CD4-positive, alpha-beta T cell (primary cell): ENCODE data around the gene GNG7. TPM values are rescaled to one million over a fixed set of nuclear protein-coding genes. Genes with fewer than 3 reads are reported as not detected.
"Not testable (repeated sequence)": the region's sequence is repeated elsewhere in the genome, so short reads cannot be mapped to it uniquely, and the experiment has no call there.

Source experiments
- ATAC-seq: fragments of 200-7000 bp; cut with Tn5 transposase; one replicate; pipeline ENCODE4 v1.10.0; 2022; ENCODE audit warnings: mild to moderate bottlenecking; ENCODE audit not compliant: poor library complexity
- CTCF ChIA-PET: fragments of 350-600 bp; sonication (Branson Sonifier 250); formaldehyde crosslinking; loops from one replicate; lab custom pipeline; 2021; ENCODE audit warnings: antibody characterized with exemption, inconsistent platforms; lab: Charles Lee
- POLR2A ChIA-PET: fragments of 350-600 bp; sonication (Branson Sonifier 250); formaldehyde crosslinking; loops from one replicate; lab custom pipeline; 2021; ENCODE audit warnings: antibody characterized with exemption, inconsistent platforms; lab: Charles Lee
- DNase-seq, 14 experiments: peaks; one replicate each; pipeline ENCODE4 v3.0.0-alpha.2; 2013 to 2020; ENCODE audit warnings: mixed read lengths in 2 of 14
- H3K27ac ChIP-seq, 2 donors: one replicate each; pipeline versions ENCODE4 v1.5.1 to v1.7.0; 2013; ENCODE audit warnings: low read length in 2 of 2, low read depth in 1 of 2, mild to moderate bottlenecking in 1 of 2
- H3K27me3 ChIP-seq, 2 experiments: 1 replicate in 1 of 2; 2 replicates in 1 of 2; pipeline versions ENCODE4 v1.6.1 to v1.7.0; 2013; ENCODE audit warnings: low read length in 2 of 2, control low read depth in 1 of 2, mild to moderate bottlenecking in 1 of 2, moderate library complexity in 1 of 2; ENCODE audit not compliant: insufficient read depth in 2 of 2, control insufficient read depth in 1 of 2
- H3K36me3 ChIP-seq: one replicate; pipeline ENCODE4 v1.6.1; 2013; ENCODE audit warnings: low read length, control low read depth; ENCODE audit not compliant: insufficient read depth
- H3K4me1 ChIP-seq: one replicate; pipeline ENCODE4 v1.6.1; 2013; ENCODE audit warnings: low read length, control low read depth; ENCODE audit not compliant: insufficient read depth
- H3K4me3 ChIP-seq: one replicate; pipeline ENCODE4 v1.5.1; 2013; ENCODE audit warnings: mild to moderate bottlenecking, low read length, moderate library complexity
- H3K9me3 ChIP-seq, 2 experiments: 1 replicate in 1 of 2; 2 replicates in 1 of 2; pipeline versions ENCODE4 v1.6.1 to v1.7.0; 2013; ENCODE audit warnings: low read length in 2 of 2, mild to moderate bottlenecking in 2 of 2, control low read depth in 1 of 2, moderate library complexity in 1 of 2; ENCODE audit not compliant: control insufficient read depth in 1 of 2, insufficient read depth in 1 of 2
- H3K27ac Mint-ChIP-seq: one replicate; pipeline ENCODE4 v1.8.0; 2020; ENCODE audit warnings: mixed read lengths
- H3K27me3 Mint-ChIP-seq: one replicate; pipeline ENCODE4 v1.8.0; 2021; ENCODE audit warnings: mixed read lengths
- H3K36me3 Mint-ChIP-seq: one replicate; pipeline ENCODE4 v1.8.0; 2021; ENCODE audit warnings: low read depth, mixed read lengths
- H3K4me1 Mint-ChIP-seq: one replicate; pipeline ENCODE4 v1.8.0; 2021; ENCODE audit warnings: low read depth, mixed read lengths
- H3K4me3 Mint-ChIP-seq: one replicate; pipeline ENCODE4 v1.8.0; 2020; ENCODE audit warnings: mild to moderate bottlenecking, mixed read lengths
- H3K9me3 Mint-ChIP-seq: one replicate; pipeline ENCODE4 v1.8.0; 2020; ENCODE audit warnings: mixed read lengths
- intact Hi-C, 2 experiments: fragments of 100-400 bp; cut with DNase I in 1 of 2; cut with micrococcal nuclease in 1 of 2; formaldehyde crosslinking; loops; one replicate each; pipeline versions ENCODE4 v1.15.1 to v1.9.0; 2023 to 2025; cut with DNase I, micrococcal nuclease
- total RNA-seq, 174 experiments: library from RNA in 2 of 174; stranded (reverse) in 2 of 174; gene quantifications; one replicate each; pipeline ENCODE4 v1.2.3 and lab custom pipeline; 2021 to 2026
- TF ChIP-seq, protein P1 (sequence below): fragments of 200-600 bp; IDR thresholded peaks from one replicate; pipeline ENCODE4 v1.8.0; 2022; ENCODE audit warnings: antibody characterized with exemption, mild to moderate bottlenecking

GNG7 gene
- total RNA-seq, 2 experiments from 2014 or later = 5.2 to 5.7 TPM

DNA sequence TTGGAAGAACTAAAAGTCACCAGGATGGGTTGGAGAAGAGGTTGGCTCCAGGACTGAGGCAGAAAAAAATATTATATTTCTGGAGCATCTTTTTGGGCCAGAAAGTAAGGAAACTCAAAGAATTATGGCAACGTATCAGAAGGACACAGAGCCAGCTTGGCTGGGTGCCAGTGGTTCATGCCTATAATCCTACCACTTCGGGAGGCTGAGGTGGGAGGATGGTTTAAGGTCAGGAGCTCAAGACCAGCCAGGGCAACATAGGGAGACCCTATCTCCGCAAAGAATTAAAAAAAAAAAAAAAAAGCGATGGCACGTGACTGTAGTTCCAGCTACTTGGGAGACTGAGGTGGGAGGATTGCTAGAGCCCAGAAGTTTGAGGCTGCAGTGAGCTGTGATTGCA is 118.5 kb downstream of the GNG7 start:
- ATAC-seq = no peak
- Mint-ChIP-seq H3K27me3 (no peaks in the 10 kb centered on the region), H3K27ac (no peak overlapping the region), H3K36me3 (peaks cover 5% of the 10 kb centered on the region), H3K4me1 (no peaks in the 10 kb centered on the region), H3K9me3 (no peaks in the 10 kb centered on the region), H3K4me3 (no peak overlapping the region)
- TF ChIP-seq, protein P1, sequence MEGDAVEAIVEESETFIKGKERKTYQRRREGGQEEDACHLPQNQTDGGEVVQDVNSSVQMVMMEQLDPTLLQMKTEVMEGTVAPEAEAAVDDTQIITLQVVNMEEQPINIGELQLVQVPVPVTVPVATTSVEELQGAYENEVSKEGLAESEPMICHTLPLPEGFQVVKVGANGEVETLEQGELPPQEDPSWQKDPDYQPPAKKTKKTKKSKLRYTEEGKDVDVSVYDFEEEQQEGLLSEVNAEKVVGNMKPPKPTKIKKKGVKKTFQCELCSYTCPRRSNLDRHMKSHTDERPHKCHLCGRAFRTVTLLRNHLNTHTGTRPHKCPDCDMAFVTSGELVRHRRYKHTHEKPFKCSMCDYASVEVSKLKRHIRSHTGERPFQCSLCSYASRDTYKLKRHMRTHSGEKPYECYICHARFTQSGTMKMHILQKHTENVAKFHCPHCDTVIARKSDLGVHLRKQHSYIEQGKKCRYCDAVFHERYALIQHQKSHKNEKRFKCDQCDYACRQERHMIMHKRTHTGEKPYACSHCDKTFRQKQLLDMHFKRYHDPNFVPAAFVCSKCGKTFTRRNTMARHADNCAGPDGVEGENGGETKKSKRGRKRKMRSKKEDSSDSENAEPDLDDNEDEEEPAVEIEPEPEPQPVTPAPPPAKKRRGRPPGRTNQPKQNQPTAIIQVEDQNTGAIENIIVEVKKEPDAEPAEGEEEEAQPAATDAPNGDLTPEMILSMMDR = no peak
- Histone ChIP-seq H3K4me3 (no peak overlapping the region), H3K27me3 (peaks cover 1 to 5% of the 10 kb centered on the region in 2 experiments), H3K27ac (no peak overlapping the region), H3K4me1 (peaks cover 8% of the 10 kb centered on the region), H3K9me3 (peaks cover 12 to 17% of the 10 kb centered on the region in 2 experiments), H3K36me3 (no peaks in the 10 kb centered on the region)
- intact Hi-C loops = no loop called here
- no peak for DNase-seq
- POLR2A ChIA-PET = no interaction called here
- CTCF ChIA-PET = no interaction called here

DNA sequence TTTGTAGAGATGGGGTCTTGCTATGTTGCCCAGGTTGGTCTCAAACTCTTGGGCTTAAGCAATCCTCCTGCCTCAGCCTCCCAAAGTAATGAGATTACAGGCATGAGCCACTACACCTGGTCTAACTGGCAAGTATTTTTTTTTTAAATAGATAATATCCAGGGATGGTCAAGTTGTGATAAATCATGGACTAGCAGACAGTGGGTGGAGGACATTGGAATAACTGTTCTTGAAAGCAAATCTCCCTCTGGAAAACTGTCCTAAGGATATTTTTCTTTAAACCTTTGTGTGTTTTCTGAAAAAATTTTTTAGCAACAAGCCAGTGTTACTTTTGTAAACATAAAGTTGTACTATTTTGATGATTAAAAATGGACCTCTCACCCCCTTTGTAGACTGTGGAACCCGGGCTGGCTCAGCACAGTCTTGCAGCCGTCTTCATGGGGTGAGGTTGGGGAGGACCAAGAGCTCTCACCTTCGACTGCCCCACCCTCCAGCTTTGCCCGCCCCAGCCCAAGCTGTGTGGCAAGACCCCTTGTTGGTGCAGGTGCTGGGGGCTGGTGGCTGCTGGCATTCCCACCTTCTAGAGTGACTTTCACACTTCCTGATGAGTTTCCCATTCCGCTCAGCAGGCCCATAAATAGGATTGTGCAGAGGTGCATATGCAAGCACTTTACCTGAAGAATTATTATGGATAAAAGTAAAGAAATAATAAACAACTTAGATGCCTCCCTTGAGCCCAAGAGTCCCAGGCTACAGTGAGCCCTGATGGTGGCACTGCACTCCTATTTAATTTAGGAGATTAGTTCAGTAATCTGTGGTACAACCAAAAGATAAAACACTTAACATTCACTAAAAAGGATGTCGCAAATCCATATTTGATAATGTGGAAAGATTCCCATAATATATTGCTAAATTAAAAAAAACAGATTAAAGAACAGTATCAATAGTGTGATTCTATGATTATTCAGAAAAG is 119.2 kb downstream of the GNG7 start:
- H3K9me3 ChIP-seq = peaks cover 12 to 17% of the 10 kb centered on the region in 2 experiments
- TF ChIP-seq, protein P1 = no peak
- ATAC-seq (no peak), DNase-seq (no peak)
- H3K36me3 ChIP-seq = no peaks in the 10 kb centered on the region
- no peak overlapping the region for H3K27ac ChIP-seq
- Mint-ChIP-seq H3K4me1 (no peaks in the 10 kb centered on the region), H3K4me3 (no peak overlapping the region), H3K27ac (no peak overlapping the region), H3K36me3 (peaks cover 5% of the 10 kb centered on the region), H3K27me3 (peaks cover 2% of the 10 kb centered on the region), H3K9me3 (no peaks in the 10 kb centered on the region)
- H3K27me3 ChIP-seq = peaks cover 2 to 5% of the 10 kb centered on the region in 2 experiments
- H3K4me3 ChIP-seq = no peak overlapping the region
- peaks cover 12% of the 10 kb centered on the region for H3K4me1 ChIP-seq
- ChIA-PET POLR2A (no interaction called here), CTCF (interaction anchor here (0.7 kb wide), 1 partner anchor 21 kb away, joined by 3 read pairs; no protein-coding TSS in a partner anchor)
- intact Hi-C loops = no loop called here

DNA sequence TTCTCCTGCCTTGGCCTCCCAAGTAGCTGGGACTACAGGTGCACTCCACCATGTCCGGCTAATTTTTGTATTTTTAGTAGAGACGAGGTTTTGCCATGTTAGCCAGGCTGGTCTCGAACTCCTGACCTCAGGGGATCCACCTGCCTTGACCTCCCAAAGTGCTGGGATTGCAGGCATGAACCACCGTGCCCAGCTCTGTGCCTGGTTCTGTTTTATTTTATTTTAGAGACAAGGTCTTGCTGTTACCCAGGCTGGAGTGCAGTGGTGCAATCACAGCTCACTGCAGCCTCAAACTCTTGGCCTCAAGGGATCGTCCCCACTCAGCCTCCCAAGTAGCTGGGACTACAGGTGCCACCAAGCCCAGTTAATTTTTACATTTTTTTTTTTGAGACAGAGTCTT is 122.1 kb downstream of the GNG7 start:
- not testable (repeated sequence) for H3K27me3 ChIP-seq, H3K4me3 Mint-ChIP-seq, H3K9me3 Mint-ChIP-seq, H3K4me1 Mint-ChIP-seq, ATAC-seq, H3K36me3 Mint-ChIP-seq, DNase-seq, H3K27ac Mint-ChIP-seq, H3K4me3 ChIP-seq, H3K36me3 ChIP-seq, H3K27me3 Mint-ChIP-seq, H3K27ac ChIP-seq
- POLR2A ChIA-PET = interaction anchor here (0.9 to 3.1 kb wide), 2 partner anchors 31 to 104 kb away, joined by 3 to 35 read pairs; partner anchors contain the start of gene GADD45B
- intact Hi-C loops = loop anchor here in 1 of 2 experiments (2.0 kb wide), 1 partner anchor 28 kb away; no protein-coding TSS in a partner anchor
- CTCF ChIA-PET = interaction anchor here (1.4 to 2.8 kb wide), 5 partner anchors 19 to 104 kb away, joined by 6 to 20 read pairs (median 8); partner anchors contain the start of gene GADD45B
- Histone ChIP-seq H3K4me1 (peaks cover 12% of the 10 kb centered on the region), H3K9me3 (peaks cover 17% of the 10 kb centered on the region in 2 experiments)
